Suprapubic skin (tissue), 4 donors: ENCODE data around the gene CWC15. TPM values are rescaled to one million over a fixed set of nuclear protein-coding genes. Genes with fewer than 3 reads are reported as not detected.

Experiments used
- DNase-seq, 2 donors: peaks; one replicate each; pipeline ENCODE4 v3.0.0-alpha.2; 2019; ENCODE audit warnings: low spot score in 2 of 2
- H3K27ac ChIP-seq: fragments of 200-600 bp; sonication (generic); one replicate; pipeline ENCODE4 v1.5.1; 2019
- H3K27me3 ChIP-seq: fragments of 200-600 bp; sonication (generic); one replicate; pipeline ENCODE4 v1.5.1; 2019
- H3K36me3 ChIP-seq: fragments of 200-600 bp; sonication (generic); one replicate; pipeline ENCODE4 v1.5.1; 2019
- H3K4me1 ChIP-seq: fragments of 200-600 bp; sonication (generic); one replicate; pipeline ENCODE4 v1.5.1; 2019
- H3K4me3 ChIP-seq: fragments of 200-600 bp; sonication (generic); one replicate; pipeline ENCODE4 v1.5.1; 2019; ENCODE audit warnings: mild to moderate bottlenecking
- H3K9me3 ChIP-seq: fragments of 200-600 bp; sonication (generic); one replicate; pipeline ENCODE4 v1.5.1; 2019
- CTCF ChIP-seq, 2 donors: fragments of 200-600 bp in 1 of 2; fragments of 450-650 bp in 1 of 2; sonication (generic) in 1 of 2; IDR thresholded peaks; one replicate each; pipeline ENCODE4 v1.5.1; 2016 to 2019; ENCODE audit warnings: antibody characterized with exemption in 2 of 2, mild to moderate bottlenecking in 1 of 2, moderate library complexity in 1 of 2
- EP300 ChIP-seq: sonication (generic); formaldehyde crosslinking; IDR thresholded peaks from one replicate; pipeline ENCODE4 v1.6.1; 2017; ENCODE audit warnings: antibody characterized with exemption
- POLR2A ChIP-seq, 2 donors: fragments of 450-650 bp; IDR thresholded peaks; one replicate each; pipeline ENCODE4 v1.6.1; 2017; ENCODE audit warnings: antibody characterized with exemption in 2 of 2, mild to moderate bottlenecking in 2 of 2, moderate library complexity in 2 of 2
- POLR2AphosphoS5 ChIP-seq, 3 donors: sonication (generic); formaldehyde crosslinking; IDR thresholded peaks; one replicate each; pipeline ENCODE4 v1.6.1; 2017; ENCODE audit warnings: antibody characterized with exemption in 3 of 3
- WGBS: methylation state at CpG from one replicate; pipeline ENCODE4 v1.1.5; 2018; 5-methylcytosine and 5-hydroxymethylcytosine counted together
- total RNA-seq, 4 donors: library from RNA; depleted of rRNA; stranded (reverse); fragments of >200 nt; gene quantifications; one replicate each; pipeline ENCODE4 v1.1.0, GENCODE V29; 2016

Gene CWC15
- total RNA-seq, 4 donors from 2014 or later: 30.5 to 60.7 (median 35.1) TPM

GRCh38 chr11:94912806-94913205 is 60.5 kb downstream of the CWC15 start:
- no peaks in the 10 kb centered on the region for H3K36me3 ChIP-seq
- TF ChIP-seq EP300 (no peak), POLR2AphosphoS5 (IDR thresholded peaks at IDR 0.05) (no peak), POLR2A (IDR thresholded peaks at IDR 0.05) (no peak), CTCF (IDR thresholded peaks at IDR 0.05) (no peak)
- DNase-seq: no peak
- no peak overlapping the region for H3K4me3 ChIP-seq
- H3K27me3 ChIP-seq: no peaks in the 10 kb centered on the region
- no peak overlapping the region for H3K27ac ChIP-seq
- 96% methylated on average over 9 of the region's 9 CpGs for WGBS
- no peaks in the 10 kb centered on the region for H3K9me3 ChIP-seq
- peaks cover 5% of the 10 kb centered on the region for H3K4me1 ChIP-seq

Other genes with a start within 250 kb of the CWC15 start
- 10 to 100 TPM; 69.7 to 86.9 (median 79.4) TPM for gene AMOTL1, start 205.2 kb downstream of the CWC15 start, total RNA-seq
- gene KDM4D, start 153 bp upstream of the CWC15 start, total RNA-seq: 1 to 10 TPM in 3 of 4 donors, under 1 TPM in 1; 0.49 to 2.8 (median 1.3) TPM
- gene KDM4E, start 51.7 kb upstream of the CWC15 start, total RNA-seq: not detected
- gene KDM4F, start 75.9 kb upstream of the CWC15 start, total RNA-seq: not detected
- gene SRSF8, start 93.4 kb upstream of the CWC15 start, total RNA-seq: 10 to 100 TPM; 31.7 to 37.4 (median 35.5) TPM
- 10 to 100 TPM; 30.7 to 65.9 (median 49.4) TPM for gene ENDOD1, start 116.3 kb upstream of the CWC15 start, total RNA-seq